Ishikawa (cell line): ENCODE data around the gene NRXN3.

Experiments
- CEBPB ChIP-seq: IDR thresholded peaks from 2 replicates; pipeline ENCODE4 v1.6.1; 2012
- CREB1 ChIP-seq: IDR thresholded peaks from 2 replicates; pipeline ENCODE4 v1.6.1; 2012; ENCODE audit warnings: low read depth
- EGR1 ChIP-seq: IDR thresholded peaks from 2 replicates; pipeline ENCODE4 v1.6.1; 2012
- EP300 ChIP-seq: IDR thresholded peaks from 2 replicates; pipeline ENCODE4 v1.6.1; 2012; ENCODE audit warnings: borderline replicate concordance
- FOXM1 ChIP-seq: IDR thresholded peaks from 2 replicates; pipeline ENCODE4 v1.6.1; 2012; ENCODE audit warnings: low read depth, borderline replicate concordance
- MAX ChIP-seq: IDR thresholded peaks from 2 replicates; pipeline ENCODE4 v1.6.1; 2012
- NFIC ChIP-seq: IDR thresholded peaks from 2 replicates; pipeline ENCODE4 v1.6.1; 2012
- RAD21 ChIP-seq: IDR thresholded peaks from 2 replicates; pipeline ENCODE4 v1.6.1; 2012; ENCODE audit warnings: low read depth
- REST ChIP-seq: IDR thresholded peaks from 2 replicates; pipeline ENCODE4 v1.6.1; 2012; ENCODE audit warnings: low read depth, mild to moderate bottlenecking
- TAF1 ChIP-seq: IDR thresholded peaks from 2 replicates; pipeline ENCODE4 v1.6.1; 2012; ENCODE audit warnings: low read depth, mild to moderate bottlenecking
- TCF12 ChIP-seq: IDR thresholded peaks from 2 replicates; pipeline ENCODE4 v1.6.1; 2012; ENCODE audit warnings: low read depth
- TEAD4 ChIP-seq: IDR thresholded peaks from 2 replicates; pipeline ENCODE4 v1.6.1; 2012
- USF1 ChIP-seq: IDR thresholded peaks from 2 replicates; pipeline ENCODE4 v1.6.1; 2012
- YY1 ChIP-seq: IDR thresholded peaks from 2 replicates; pipeline ENCODE4 v1.6.1; 2012; ENCODE audit warnings: low read depth

- TF ChIP-seq EP300 (no peak), CEBPB (no peak), RAD21 (no peak), CREB1 (no peak), REST (no peak), YY1 (no peak), TEAD4 (no peak), MAX (no peak), USF1 (no peak), TAF1 (no peak), NFIC (no peak), FOXM1 (no peak), EGR1 (no peak), TCF12 (no peak)
Measured at GRCh38 chr14:78401866-78402265, 231.7 kb downstream of the NRXN3 start.
